Gastroesophageal sphincter (tissue), 4 donors: ENCODE measurements around the gene MFAP2. TPM values are rescaled to one million over a fixed set of nuclear protein-coding genes. Genes with fewer than 3 reads are reported as not detected.

Experiments
- ATAC-seq: fragments of 150-250 bp; one replicate; pipeline ENCODE4 v1.9.1; 2016; ENCODE audit warnings: mild to moderate bottlenecking, moderate library complexity
- H3K27ac ChIP-seq, 4 donors: fragments of 200-600 bp; sonication (generic) in 3 of 4; 1 replicate in 3 of 4; 2 replicates in 1 of 4; pipeline ENCODE4 v1.5.1; 2016 to 2019
- H3K27me3 ChIP-seq: fragments of 200-600 bp; sonication (generic); one replicate; pipeline ENCODE4 v1.5.1; 2019
- H3K36me3 ChIP-seq, 2 donors: fragments of 200-600 bp; sonication (generic); one replicate each; pipeline ENCODE4 v1.5.1; 2019; ENCODE audit warnings: control low read depth in 1 of 2
- H3K4me1 ChIP-seq, 3 donors: fragments of 200-600 bp; sonication (generic); 1 replicate in 2 of 3; 2 replicates in 1 of 3; pipeline ENCODE4 v1.5.1; 2016 to 2019; ENCODE audit warnings: control low read depth in 2 of 3
- H3K4me3 ChIP-seq, 2 donors: fragments of 200-600 bp; sonication (generic); one replicate each; pipeline ENCODE4 v1.5.1; 2019; ENCODE audit warnings: mild to moderate bottlenecking in 1 of 2, moderate library complexity in 1 of 2
- H3K9me3 ChIP-seq, 3 donors: fragments of 200-600 bp; sonication (generic); one replicate each; pipeline ENCODE4 v1.5.1; 2017 to 2019; ENCODE audit warnings: control low read depth in 2 of 3
- EP300 ChIP-seq: sonication (generic); formaldehyde crosslinking; IDR thresholded peaks from one replicate; pipeline ENCODE4 v1.6.1; 2017; ENCODE audit warnings: antibody characterized with exemption, mild to moderate bottlenecking
- POLR2A ChIP-seq, 2 donors: fragments of 450-650 bp; IDR thresholded peaks; one replicate each; pipeline ENCODE4 v1.6.1; 2017; ENCODE audit warnings: antibody characterized with exemption in 2 of 2, mild to moderate bottlenecking in 2 of 2, moderate library complexity in 1 of 2
- POLR2AphosphoS5 ChIP-seq: sonication (generic); formaldehyde crosslinking; IDR thresholded peaks from one replicate; pipeline ENCODE4 v1.6.1; 2017; ENCODE audit warnings: antibody characterized with exemption
- WGBS, 2 donors: methylation state at CpG; one replicate each; pipeline ENCODE4 v1.1.5; 2018; ENCODE audit warnings: low coverage in 1 of 2; 5-methylcytosine and 5-hydroxymethylcytosine counted together
- total RNA-seq, 4 donors: library from RNA; depleted of rRNA; stranded (reverse); fragments of >200 nt; gene quantifications; one replicate each; pipeline ENCODE4 v1.1.0, GENCODE V29; 2016
- TF ChIP-seq, protein P1 (sequence below), 4 experiments: fragments of 200-600 bp in 2 of 4; fragments of 450-650 bp in 2 of 4; sonication (generic) in 1 of 4; IDR thresholded peaks; one replicate each; pipeline ENCODE4 v1.5.1; 2017 to 2019; ENCODE audit warnings: antibody characterized with exemption in 4 of 4, mild to moderate bottlenecking in 2 of 4, moderate library complexity in 2 of 4

Gene MFAP2, protein sequence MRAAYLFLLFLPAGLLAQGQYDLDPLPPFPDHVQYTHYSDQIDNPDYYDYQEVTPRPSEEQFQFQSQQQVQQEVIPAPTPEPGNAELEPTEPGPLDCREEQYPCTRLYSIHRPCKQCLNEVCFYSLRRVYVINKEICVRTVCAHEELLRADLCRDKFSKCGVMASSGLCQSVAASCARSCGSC
- 10 to 100 TPM in 1 of 4 donors, 1 to 10 TPM in 3; 4.2 to 12.1 (median 7.2) TPM for total RNA-seq

DNA sequence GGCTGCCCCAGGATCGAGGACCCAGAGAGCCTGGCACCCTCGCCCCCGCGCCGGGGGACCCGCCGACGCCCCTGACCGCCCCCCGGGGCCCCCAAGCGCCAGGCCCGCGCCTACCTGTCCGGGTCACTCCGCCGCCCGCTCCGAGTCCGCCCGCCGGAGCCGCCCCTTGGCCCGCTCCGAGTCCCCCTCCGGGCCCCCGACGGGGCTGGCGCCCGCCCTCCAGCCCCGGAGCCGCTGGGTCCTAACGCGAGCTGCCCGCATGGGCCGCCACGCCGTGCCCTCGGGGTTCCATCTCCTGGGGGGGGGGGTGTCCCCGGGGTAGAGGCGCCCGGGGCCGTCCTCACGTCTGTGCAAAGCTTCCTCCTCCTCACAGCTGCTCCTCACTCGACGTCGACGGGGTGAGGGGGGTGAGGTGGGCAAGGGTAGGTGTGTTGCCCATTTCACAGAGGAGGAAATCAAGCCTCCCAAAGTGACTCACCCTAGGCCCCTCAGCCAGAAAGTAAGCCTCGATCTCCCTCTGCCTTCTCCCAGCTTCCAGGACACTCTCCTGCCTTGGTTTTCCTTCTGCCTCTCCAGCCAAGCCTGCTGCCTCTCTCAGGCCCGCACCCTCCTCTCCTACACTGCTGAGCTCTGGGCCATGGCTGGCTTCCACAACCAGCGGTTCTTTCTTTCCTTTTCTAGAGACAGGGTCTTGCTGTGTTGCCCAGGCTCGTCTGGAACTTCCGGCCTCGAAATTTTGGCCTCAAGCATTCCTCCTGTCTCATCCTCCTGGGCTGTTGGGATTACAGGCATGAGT is at the start of gene MFAP2:
TSS of gene MFAP2 (minus strand) at position 148 of the 796 bp plus-strand sequence. CDS start 2,347 bp downstream, outside the sequence.
- H3K36me3 ChIP-seq = peaks cover 0 to 10% of the 10 kb centered on the region in 2 donors
- WGBS, 2 donors = 32 to 60% methylated on average over 4 to 6 of the region's 53 CpGs
- H3K4me1 ChIP-seq = peaks cover 0 to 48% (median 0%) of the 10 kb centered on the region in 3 donors
- peaks cover 35% of the 10 kb centered on the region for H3K27me3 ChIP-seq
- peak within 1 kb of the TSS in 3 of 4 donors; percentile 73 to 77 (median 75) for H3K27ac ChIP-seq
- TF ChIP-seq, protein P1, sequence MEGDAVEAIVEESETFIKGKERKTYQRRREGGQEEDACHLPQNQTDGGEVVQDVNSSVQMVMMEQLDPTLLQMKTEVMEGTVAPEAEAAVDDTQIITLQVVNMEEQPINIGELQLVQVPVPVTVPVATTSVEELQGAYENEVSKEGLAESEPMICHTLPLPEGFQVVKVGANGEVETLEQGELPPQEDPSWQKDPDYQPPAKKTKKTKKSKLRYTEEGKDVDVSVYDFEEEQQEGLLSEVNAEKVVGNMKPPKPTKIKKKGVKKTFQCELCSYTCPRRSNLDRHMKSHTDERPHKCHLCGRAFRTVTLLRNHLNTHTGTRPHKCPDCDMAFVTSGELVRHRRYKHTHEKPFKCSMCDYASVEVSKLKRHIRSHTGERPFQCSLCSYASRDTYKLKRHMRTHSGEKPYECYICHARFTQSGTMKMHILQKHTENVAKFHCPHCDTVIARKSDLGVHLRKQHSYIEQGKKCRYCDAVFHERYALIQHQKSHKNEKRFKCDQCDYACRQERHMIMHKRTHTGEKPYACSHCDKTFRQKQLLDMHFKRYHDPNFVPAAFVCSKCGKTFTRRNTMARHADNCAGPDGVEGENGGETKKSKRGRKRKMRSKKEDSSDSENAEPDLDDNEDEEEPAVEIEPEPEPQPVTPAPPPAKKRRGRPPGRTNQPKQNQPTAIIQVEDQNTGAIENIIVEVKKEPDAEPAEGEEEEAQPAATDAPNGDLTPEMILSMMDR (IDR thresholded peaks at IDR 0.05) = no peak
- no peaks in the 10 kb centered on the region for H3K9me3 ChIP-seq
- peak within 1 kb of the TSS; percentile 23 to 59 for H3K4me3 ChIP-seq
- ATAC-seq = peak; percentile 40

DNA sequence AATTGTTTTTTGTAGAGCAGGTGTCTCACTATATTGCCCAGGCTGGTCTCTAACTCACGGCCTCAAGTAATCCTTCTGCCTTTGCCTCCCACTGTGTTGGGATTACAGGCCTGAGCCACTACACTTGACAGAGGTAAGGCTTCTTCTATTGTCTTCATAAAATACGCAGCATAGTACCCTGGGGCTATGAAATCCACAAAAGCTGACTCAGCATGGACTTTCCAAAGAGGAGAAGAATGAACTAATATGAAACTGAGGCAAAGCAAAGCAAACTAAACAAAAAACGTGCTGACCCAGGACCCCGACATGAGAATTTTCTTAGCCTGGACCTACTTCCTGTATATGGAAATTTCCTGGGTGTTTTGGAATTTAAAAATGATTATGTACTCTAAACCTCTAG is 49.8 kb upstream of the MFAP2 start:
- Histone ChIP-seq H3K4me3 (no peak overlapping the region), H3K27me3 (no peaks in the 10 kb centered on the region), H3K36me3 (peaks cover 0 to 94% of the 10 kb centered on the region in 2 donors), H3K4me1 (peaks cover 0 to 5% (median 0%) of the 10 kb centered on the region in 3 donors), H3K27ac (no peak overlapping the region), H3K9me3 (no peaks in the 10 kb centered on the region)
- 47 to 73% methylated on average over 2 to 4 of the region's 4 CpGs for WGBS, 2 donors
- TF ChIP-seq POLR2AphosphoS5 = no peak
- TF ChIP-seq EP300 = no peak
- TF ChIP-seq POLR2A (IDR thresholded peaks at IDR 0.05) = no peak
- TF ChIP-seq, protein P1 (IDR thresholded peaks at IDR 0.05) = no peak
- no peak for ATAC-seq

DNA sequence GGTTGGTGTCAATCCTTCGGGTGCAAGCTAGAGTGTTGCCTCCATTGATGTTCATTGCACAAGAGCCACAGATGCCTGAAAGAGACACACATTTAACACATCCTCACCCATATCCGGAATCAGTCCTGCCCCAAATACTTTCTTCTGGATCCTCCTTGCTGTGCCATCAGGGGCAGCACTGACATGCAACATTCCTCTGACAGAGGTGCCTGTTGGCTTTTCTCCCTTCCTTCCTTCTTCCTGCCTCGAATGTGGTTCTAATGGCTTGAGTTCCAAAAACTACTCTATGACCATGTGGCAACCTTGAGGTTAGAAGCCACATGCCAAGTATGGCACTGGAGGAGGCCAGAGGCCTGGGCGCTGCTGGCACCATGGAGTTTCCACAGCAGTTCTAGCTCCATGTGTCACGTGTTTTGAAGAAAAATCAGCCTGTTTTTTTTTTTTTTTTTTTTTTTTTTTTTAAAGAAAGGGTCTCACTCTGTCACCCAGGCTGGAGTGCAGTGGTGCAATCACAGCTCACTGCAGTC is 48.3 kb upstream of the MFAP2 start:
- no peak overlapping the region for H3K27ac ChIP-seq
- 67 to 80% methylated on average over 5 of the region's 5 CpGs for WGBS, 2 donors

DNA sequence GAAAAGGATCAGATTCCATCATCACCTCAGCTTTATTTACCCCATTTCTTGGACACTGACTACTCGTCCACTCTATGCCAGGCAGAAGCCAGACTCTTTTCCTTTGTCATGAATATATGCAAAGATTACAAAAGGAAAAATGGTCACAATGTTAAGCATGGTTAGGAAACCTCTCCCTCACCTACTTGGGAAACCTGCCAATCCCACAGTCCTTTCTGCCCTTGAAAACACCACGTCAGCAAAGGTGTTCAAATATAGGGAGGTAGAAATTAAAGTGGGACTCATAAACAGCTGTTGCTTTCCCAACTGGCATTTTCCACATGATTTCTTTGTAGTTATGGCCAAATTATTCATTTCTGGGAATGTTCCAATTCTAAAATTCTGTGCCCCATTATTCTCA is 47.5 kb upstream of the MFAP2 start:
- H3K4me1 ChIP-seq = peaks cover 0 to 5% (median 0%) of the 10 kb centered on the region in 3 donors
- peaks cover 3 to 100% of the 10 kb centered on the region in 2 donors for H3K36me3 ChIP-seq
- 20 to 34% methylated on average over 1 to 2 of the region's 2 CpGs for WGBS, 2 donors
- ATAC-seq = no peak
- no peak overlapping the region for H3K4me3 ChIP-seq
- H3K9me3 ChIP-seq = no peaks in the 10 kb centered on the region
- no peak for TF ChIP-seq POLR2AphosphoS5
- TF ChIP-seq POLR2A (IDR thresholded peaks at IDR 0.05) = no peak
- TF ChIP-seq, protein P1 (IDR thresholded peaks at IDR 0.05) = no peak
- no peak for TF ChIP-seq EP300
- H3K27me3 ChIP-seq = no peaks in the 10 kb centered on the region
- no peak overlapping the region for H3K27ac ChIP-seq

More for the DNA sequence above, 48.3 kb upstream of the MFAP2 start:
- no peak for ATAC-seq
- H3K27me3 ChIP-seq = no peaks in the 10 kb centered on the region
- H3K4me3 ChIP-seq = no peak overlapping the region
- H3K36me3 ChIP-seq = peaks cover 3 to 100% of the 10 kb centered on the region in 2 donors
- no peak for TF ChIP-seq EP300
- no peak for TF ChIP-seq POLR2A (IDR thresholded peaks at IDR 0.05)
- peaks cover 0 to 5% (median 0%) of the 10 kb centered on the region in 3 donors for H3K4me1 ChIP-seq
- no peaks in the 10 kb centered on the region for H3K9me3 ChIP-seq

DNA sequence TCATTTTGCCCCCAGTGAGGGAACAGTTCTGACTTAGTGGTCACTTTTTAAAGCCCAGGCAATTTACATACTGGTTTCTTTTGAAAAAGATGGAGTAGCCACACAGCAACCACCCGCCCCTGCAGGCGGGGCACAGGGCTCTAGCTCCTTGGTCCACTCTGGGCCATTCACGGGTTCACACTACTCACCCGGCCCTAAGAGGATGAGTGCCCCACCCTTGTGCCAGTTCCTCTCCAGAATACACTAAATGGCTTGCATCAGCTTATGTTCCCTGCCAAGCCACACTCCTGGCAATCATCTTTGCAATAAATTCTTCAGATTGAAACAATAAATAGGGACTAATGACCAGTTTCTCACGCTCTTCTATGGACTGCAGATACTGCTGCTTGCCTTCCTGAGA is 47.0 kb upstream of the MFAP2 start:
- Histone ChIP-seq H3K9me3 (no peaks in the 10 kb centered on the region), H3K27ac (no peak overlapping the region), H3K27me3 (no peaks in the 10 kb centered on the region), H3K36me3 (peaks cover 3 to 100% of the 10 kb centered on the region in 2 donors), H3K4me3 (no peak overlapping the region), H3K4me1 (peaks cover 0 to 5% (median 0%) of the 10 kb centered on the region in 3 donors)
- no peak for ATAC-seq
- no peak for TF ChIP-seq POLR2AphosphoS5
- TF ChIP-seq POLR2A (IDR thresholded peaks at IDR 0.05) = no peak
- TF ChIP-seq, protein P1 (IDR thresholded peaks at IDR 0.05) = no peak
- TF ChIP-seq EP300 = no peak
- 88 to 100% methylated on average over 1 of the region's 5 CpGs for WGBS, 2 donors
